ENCODE measurements around the gene FMO5.

- TF ChIP-seq EZH2 (IDR thresholded peaks at IDR 0.05; ENCODE audit: borderline replicate concordance, insufficient read depth, low read depth, low read length, poor library complexity, severe bottlenecking) (no peak), CTCF (IDR thresholded peaks at IDR 0.05) (no peak)
Observed at GRCh38 chr1:147260956-147261355, 35.8 kb upstream of the FMO5 start.

All from B cell (primary cell).